HG03175 (cell line): ENCODE results near the gene TTC27.
"Not testable (repeated sequence)": the region's sequence is repeated elsewhere in the genome, so short reads cannot be mapped to it uniquely, and the experiment has no call there.

Source experiments
- ATAC-seq: cut with Tn5 transposase; IDR thresholded peaks from one replicate; pipeline ENCODE4 v1.9.1; 2021; ENCODE audit warnings: mild to moderate bottlenecking, moderate library complexity; ENCODE audit not compliant: unreplicated experiment

The TTC27 gene

GRCh38 chr2:32752205-32752604, 124.4 kb downstream of the TTC27 start:
- ATAC-seq = no peak

- no peak for ATAC-seq
Measured at GRCh38 chr2:32752952-32753351, 125.1 kb downstream of the TTC27 start.

GRCh38 chr2:32754676-32755075, 126.8 kb downstream of the TTC27 start:
- ATAC-seq = not testable (repeated sequence)

- ATAC-seq = no peak
Measured at GRCh38 chr2:32755666-32756065, 127.8 kb downstream of the TTC27 start.

GRCh38 chr2:32756074-32756727, 128.4 kb downstream of the TTC27 start:
- ATAC-seq = no peak

- ATAC-seq = no peak
Measured at GRCh38 chr2:32758232-32758631, 130.4 kb downstream of the TTC27 start.

GRCh38 chr2:32760628-32761027, 132.8 kb downstream of the TTC27 start:
- ATAC-seq = no peak

- ATAC-seq = no peak
Measured at GRCh38 chr2:32768387-32769174, 140.7 kb downstream of the TTC27 start.

- ATAC-seq = no peak
Measured at GRCh38 chr2:32770360-32770759, 142.5 kb downstream of the TTC27 start.

GRCh38 chr2:32772638-32773447, 145.0 kb downstream of the TTC27 start:
- no peak for ATAC-seq

- no peak for ATAC-seq
Measured at GRCh38 chr2:32773448-32773808, 145.6 kb downstream of the TTC27 start.

GRCh38 chr2:32775954-32776353, 148.1 kb downstream of the TTC27 start:
- no peak for ATAC-seq

GRCh38 chr2:32777714-32778113, 149.9 kb downstream of the TTC27 start:
- no peak for ATAC-seq

- ATAC-seq = no peak
Measured at GRCh38 chr2:32780961-32781360, 153.1 kb downstream of the TTC27 start.

GRCh38 chr2:32783469-32783868, 155.6 kb downstream of the TTC27 start:
- ATAC-seq = no peak

GRCh38 chr2:32783933-32784332, 156.1 kb downstream of the TTC27 start:
- ATAC-seq = no peak

- ATAC-seq = no peak
Measured at GRCh38 chr2:32787207-32787606, 159.4 kb downstream of the TTC27 start.

- no peak for ATAC-seq
Measured at GRCh38 chr2:32788114-32788513, 160.3 kb downstream of the TTC27 start.

GRCh38 chr2:32792416-32792815, 164.6 kb downstream of the TTC27 start:
- ATAC-seq = no peak

GRCh38 chr2:32798829-32799228, 171.0 kb downstream of the TTC27 start:
- no peak for ATAC-seq

- no peak for ATAC-seq
Measured at GRCh38 chr2:32801741-32802140, 173.9 kb downstream of the TTC27 start.

GRCh38 chr2:32802877-32803276, 175.0 kb downstream of the TTC27 start:
- no peak for ATAC-seq
